Transverse colon (tissue), 4 donors: ENCODE measurements around the gene RPS6KA5.

ENCODE experiments used
- EP300 ChIP-seq: sonication (generic); formaldehyde crosslinking; IDR thresholded peaks from one replicate; pipeline ENCODE4 v1.6.1; 2017; ENCODE audit warnings: antibody characterized with exemption, low read depth
- POLR2A ChIP-seq: fragments of 450-650 bp; IDR thresholded peaks from one replicate; pipeline ENCODE4 v1.6.1; 2016; ENCODE audit warnings: antibody characterized with exemption, mild to moderate bottlenecking, moderate library complexity
- POLR2AphosphoS5 ChIP-seq, 3 donors: sonication (generic); formaldehyde crosslinking; IDR thresholded peaks; one replicate each; pipeline ENCODE4 v1.6.1; 2016; ENCODE audit warnings: antibody characterized with exemption in 3 of 3
- TF ChIP-seq, protein P1 (sequence below), 5 experiments: fragments of 200-600 bp in 3 of 5; fragments of 450-650 bp in 2 of 5; sonication (generic) in 3 of 5; IDR thresholded peaks; 1 replicate in 2 of 5; 2 replicates in 3 of 5; pipeline ENCODE4 v1.5.1; 2016 to 2017; ENCODE audit warnings: antibody characterized with exemption in 5 of 5, inconsistent platforms in 3 of 5, mild to moderate bottlenecking in 2 of 5, moderate library complexity in 1 of 5

DNA sequence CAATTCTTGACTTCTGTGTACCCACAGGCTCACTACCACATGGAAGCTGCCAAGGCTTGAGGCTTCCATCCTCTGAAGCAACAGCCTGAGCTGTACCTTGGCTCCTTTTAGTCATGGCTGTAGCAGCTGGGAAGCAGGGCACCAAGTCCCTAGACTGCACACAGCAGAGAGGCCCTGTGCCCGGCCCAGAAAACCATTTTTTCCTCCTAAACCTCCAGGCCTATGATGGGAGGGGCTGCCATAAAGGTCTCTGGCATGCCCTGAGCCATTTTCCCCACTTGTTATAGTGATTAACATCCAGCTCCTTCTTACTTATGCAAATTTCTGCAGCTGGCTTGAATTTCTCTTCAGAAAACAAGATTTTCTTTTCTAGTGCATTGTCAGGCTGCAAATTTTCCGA, 121.8 kb downstream of the RPS6KA5 start:
- TF ChIP-seq POLR2AphosphoS5 (IDR thresholded peaks at IDR 0.05): no peak
- TF ChIP-seq, protein P1, sequence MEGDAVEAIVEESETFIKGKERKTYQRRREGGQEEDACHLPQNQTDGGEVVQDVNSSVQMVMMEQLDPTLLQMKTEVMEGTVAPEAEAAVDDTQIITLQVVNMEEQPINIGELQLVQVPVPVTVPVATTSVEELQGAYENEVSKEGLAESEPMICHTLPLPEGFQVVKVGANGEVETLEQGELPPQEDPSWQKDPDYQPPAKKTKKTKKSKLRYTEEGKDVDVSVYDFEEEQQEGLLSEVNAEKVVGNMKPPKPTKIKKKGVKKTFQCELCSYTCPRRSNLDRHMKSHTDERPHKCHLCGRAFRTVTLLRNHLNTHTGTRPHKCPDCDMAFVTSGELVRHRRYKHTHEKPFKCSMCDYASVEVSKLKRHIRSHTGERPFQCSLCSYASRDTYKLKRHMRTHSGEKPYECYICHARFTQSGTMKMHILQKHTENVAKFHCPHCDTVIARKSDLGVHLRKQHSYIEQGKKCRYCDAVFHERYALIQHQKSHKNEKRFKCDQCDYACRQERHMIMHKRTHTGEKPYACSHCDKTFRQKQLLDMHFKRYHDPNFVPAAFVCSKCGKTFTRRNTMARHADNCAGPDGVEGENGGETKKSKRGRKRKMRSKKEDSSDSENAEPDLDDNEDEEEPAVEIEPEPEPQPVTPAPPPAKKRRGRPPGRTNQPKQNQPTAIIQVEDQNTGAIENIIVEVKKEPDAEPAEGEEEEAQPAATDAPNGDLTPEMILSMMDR (IDR thresholded peaks at IDR 0.05): no peak
- no peak for TF ChIP-seq POLR2A
- no peak for TF ChIP-seq EP300
